Endothelial cell of umbilical vein (primary cell): ENCODE data around the gene DUOXA1. TPM values are rescaled to one million over a fixed set of nuclear protein-coding genes. Genes with fewer than 3 reads are reported as not detected.

Experiments
- polyA plus RNA-seq, 4 experiments: library from polyadenylated mRNA; depleted of rRNA in 3 of 4; stranded (reverse) in 3 of 4; unstranded in 1 of 4; fragments of >200 nt; gene quantifications; 2 replicates each; pipeline versions ENCODE4 v1.2.1 to v1.2.3, GENCODE V29; 2011 to 2012; ENCODE audit warnings: missing spikeins in 1 of 4
- total RNA-seq: library from RNA; stranded (reverse); gene quantifications from 2 replicates; pipeline ENCODE4 v1.2.3, GENCODE V29; 2021

DUOXA1 gene
- total and polyA plus RNA-seq, 2 donors (not counting 3 experiments of a cell fraction or from before 2014, with no cell fraction given) = 0.07 TPM; not detected in 1

Other genes with a start within 250 kb of the DUOXA1 start
- gene TERB2, start 173.2 kb downstream of the DUOXA1 start, total RNA-seq = not detected in 2 replicates
- gene TERB2, start 173.2 kb downstream of the DUOXA1 start, polyA plus RNA-seq = not detected in 2 replicates
- 16.6 and 23.0 TPM in 2 replicates for gene SORD, start 106.7 kb downstream of the DUOXA1 start, total RNA-seq
- gene SORD, start 106.7 kb downstream of the DUOXA1 start, polyA plus RNA-seq = 18.0 and 31.8 TPM in 2 replicates
- not detected in 2 replicates for gene DUOX2, start 15.7 kb downstream of the DUOXA1 start, total RNA-seq
- gene DUOX2, start 15.7 kb downstream of the DUOXA1 start, polyA plus RNA-seq = 0.01 and 0.02 TPM in 2 replicates
- not detected in 2 replicates for gene DUOXA2, start 15.6 kb downstream of the DUOXA1 start, total RNA-seq
- not detected in 2 replicates for gene DUOXA2, start 15.6 kb downstream of the DUOXA1 start, polyA plus RNA-seq
- gene DUOX1, start 115 bp upstream of the DUOXA1 start, total RNA-seq = not detected in 2 replicates
- gene DUOX1, start 115 bp upstream of the DUOXA1 start, polyA plus RNA-seq = not detected in 2 replicates
- 5.2 and 5.6 TPM in 2 replicates for gene SHF, start 58.1 kb upstream of the DUOXA1 start, total RNA-seq
- gene SHF, start 58.1 kb upstream of the DUOXA1 start, polyA plus RNA-seq = 2.8 and 3.8 TPM in 2 replicates
- gene SLC28A2, start 122.4 kb upstream of the DUOXA1 start, total RNA-seq = not detected in 2 replicates
- not detected in 2 replicates for gene SLC28A2, start 122.4 kb upstream of the DUOXA1 start, polyA plus RNA-seq
- 0.48 and 0.60 TPM in 2 replicates for gene GATM, start 248.7 kb upstream of the DUOXA1 start, total RNA-seq
- gene GATM, start 248.7 kb upstream of the DUOXA1 start, polyA plus RNA-seq = 0.16 and 0.21 TPM in 2 replicates